NCI-H748 (cell line): ENCODE results near the gene ESPNL.
"Not testable (repeated sequence)": the region's sequence is repeated elsewhere in the genome, so short reads cannot be mapped to it uniquely, and the experiment has no call there.

Source experiments
- DNase-seq: peaks from one replicate; lab custom pipeline; 2025; ENCODE audit not compliant: unreplicated experiment; lab: John Stamatoyannopoulos, UW

ESPNL gene, protein sequence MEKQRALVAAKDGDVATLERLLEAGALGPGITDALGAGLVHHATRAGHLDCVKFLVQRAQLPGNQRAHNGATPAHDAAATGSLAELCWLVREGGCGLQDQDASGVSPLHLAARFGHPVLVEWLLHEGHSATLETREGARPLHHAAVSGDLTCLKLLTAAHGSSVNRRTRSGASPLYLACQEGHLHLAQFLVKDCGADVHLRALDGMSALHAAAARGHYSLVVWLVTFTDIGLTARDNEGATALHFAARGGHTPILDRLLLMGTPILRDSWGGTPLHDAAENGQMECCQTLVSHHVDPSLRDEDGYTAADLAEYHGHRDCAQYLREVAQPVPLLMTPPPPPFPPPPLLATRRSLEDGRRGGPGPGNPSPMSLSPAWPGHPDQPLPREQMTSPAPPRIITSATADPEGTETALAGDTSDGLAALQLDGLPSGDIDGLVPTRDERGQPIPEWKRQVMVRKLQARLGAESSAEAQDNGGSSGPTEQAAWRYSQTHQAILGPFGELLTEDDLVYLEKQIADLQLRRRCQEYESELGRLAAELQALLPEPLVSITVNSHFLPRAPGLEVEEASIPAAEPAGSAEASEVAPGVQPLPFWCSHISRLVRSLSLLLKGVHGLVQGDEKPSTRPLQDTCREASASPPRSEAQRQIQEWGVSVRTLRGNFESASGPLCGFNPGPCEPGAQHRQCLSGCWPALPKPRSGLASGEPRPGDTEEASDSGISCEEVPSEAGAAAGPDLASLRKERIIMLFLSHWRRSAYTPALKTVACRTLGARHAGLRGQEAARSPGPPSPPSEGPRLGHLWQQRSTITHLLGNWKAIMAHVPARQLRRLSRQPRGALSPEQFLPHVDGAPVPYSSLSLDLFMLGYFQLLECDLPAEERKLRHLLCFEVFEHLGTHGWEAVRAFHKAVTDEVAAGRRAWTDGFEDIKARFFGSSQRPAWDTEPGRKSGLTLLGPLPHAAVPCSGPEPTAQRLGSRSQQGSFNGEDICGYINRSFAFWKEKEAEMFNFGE

DNA sequence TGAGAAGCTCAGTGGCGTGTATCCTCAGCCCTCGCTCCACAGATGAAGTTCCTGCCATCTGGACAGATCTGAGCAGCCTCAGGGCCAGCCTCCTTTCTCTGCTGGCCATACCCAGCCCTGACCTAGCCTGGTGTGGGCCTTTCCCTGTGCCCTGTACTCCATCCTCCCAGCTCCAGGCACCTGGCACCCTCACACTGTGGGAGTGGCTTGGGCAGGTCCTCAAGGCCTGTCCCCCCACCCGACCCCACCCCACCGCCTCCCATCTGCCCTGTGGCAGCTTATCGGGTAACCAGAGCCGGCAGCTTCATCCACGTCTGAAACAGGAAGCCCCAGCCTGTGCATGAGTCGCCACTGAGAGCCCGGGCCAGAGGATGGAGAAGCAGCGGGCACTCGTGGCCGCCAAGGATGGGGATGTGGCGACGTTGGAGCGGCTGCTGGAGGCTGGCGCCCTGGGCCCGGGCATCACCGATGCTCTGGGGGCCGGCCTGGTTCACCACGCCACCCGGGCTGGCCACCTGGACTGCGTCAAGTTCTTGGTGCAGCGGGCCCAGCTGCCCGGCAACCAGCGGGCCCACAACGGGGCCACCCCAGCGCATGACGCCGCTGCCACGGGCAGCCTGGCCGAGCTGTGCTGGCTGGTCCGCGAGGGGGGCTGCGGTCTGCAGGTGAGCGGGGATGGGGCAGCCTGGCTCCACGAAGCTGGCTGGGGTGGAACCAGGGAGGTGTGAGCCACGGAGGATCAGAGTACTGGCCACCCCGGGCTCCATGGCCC is at the start of gene ESPNL:
Gene ESPNL, plus strand, starts transcription at position 292 of the 772 bp plus-strand sequence. Its CDS starts 80 bp downstream, at position 372.
- DNase-seq = no peak

DNA sequence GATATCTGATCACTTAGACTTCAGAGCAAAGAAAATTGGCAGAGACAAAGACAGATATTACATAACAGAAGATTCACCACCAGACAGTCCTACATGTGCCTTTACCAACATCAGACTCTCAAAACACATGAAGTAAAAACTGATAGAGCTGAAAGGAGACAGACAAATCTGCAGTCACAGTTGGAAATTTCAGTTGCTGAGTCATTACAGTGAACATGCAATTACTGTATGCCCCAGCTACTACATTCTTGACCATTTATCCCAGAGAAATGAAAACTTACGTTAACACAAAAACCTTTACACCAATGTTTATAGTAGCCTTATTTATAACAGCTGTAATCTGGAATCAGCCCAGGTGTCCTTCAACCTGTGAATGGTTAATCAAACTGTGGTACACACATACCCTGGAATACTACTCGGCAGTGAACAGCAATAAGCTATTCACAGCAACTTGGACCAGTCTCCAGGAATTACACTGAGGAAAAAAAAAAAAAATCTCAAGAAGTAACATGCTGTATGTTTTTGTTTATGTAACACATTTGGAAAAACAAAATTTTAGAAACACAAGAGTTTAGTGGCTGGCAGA is 46.9 kb upstream of the ESPNL start:
- no peak for DNase-seq

DNA sequence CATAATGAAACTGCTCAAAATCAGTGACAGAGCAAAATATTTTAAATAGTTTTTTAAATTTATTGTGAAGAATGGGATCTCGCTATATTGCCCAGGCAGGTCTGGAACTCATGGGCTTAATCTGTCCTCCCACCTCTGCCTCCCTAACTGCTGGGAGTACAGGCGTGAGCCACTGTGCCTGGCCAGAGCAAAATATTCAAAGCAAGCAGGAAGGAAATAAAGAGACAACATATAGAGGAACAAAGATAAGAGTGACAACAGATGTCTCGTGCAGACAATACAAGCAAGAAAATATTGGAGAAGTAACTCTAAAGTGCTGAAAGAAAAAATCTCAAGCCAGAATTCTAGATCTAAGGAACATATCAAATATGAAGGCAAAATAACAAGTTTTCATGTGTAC is 44.3 kb upstream of the ESPNL start:
- DNase-seq = no peak

DNA sequence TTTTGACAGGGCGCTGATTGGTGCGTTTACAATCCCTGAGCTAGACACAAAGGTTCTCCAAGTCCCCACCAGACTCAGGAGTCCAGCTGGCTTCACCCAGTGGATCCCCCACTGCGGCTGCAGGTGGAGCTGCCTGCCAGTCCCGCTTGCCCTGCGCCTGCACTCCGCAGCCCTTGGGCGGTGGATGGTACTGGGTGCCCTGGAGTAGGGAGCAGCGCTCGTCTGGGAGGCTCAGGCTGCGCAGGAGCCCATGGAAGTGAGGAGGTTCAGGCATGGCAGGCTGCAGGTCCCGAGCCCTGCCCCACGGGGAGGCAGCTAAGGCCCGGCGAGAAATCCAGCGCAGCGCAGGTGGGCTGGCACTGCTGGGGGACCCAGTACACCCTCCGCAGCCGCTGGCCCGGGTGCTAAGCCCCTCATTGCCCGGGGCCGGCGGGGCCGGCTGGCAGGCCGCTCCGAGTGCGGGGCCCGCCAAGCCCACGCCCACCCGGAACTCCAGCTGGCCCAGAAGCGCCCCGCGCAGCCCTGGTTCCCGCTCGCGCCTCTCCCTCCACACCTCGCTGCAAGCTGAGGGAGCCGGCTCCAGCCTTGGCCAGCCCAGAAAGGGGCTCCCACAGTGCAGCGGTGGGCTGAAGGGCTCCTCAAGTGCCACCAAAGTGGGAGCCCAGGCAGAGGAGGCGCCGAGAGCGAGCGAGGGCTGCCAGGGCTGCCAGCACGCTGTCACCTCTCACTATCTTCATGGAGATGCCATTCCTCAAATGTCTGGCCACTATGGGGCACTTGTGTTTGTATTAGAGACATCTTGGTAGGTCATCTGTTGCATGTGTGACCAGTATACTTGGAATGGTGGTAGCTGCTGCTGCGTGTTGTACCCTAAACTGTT is 42.2 kb upstream of the ESPNL start:
- DNase-seq = peak; percentile 34

DNA sequence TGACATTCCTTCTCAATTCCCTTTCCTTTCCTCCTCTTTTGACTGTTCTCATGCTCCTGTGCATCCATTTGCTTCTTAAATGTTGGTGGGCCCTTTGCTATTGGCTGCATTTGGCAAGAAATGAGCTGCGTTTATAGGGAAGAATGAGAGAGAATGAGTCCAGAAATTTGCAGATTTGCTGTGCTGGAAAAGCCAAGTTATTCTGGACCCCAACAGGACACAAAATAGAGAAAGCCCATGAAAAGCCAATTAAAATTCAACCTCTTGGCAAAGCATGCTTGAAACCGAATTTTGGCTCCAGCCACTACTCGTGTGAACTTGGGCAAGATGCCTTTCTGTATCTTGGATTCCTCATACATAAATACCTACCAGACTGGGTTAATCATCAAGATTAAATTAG is 40.6 kb upstream of the ESPNL start:
- DNase-seq = no peak

DNA sequence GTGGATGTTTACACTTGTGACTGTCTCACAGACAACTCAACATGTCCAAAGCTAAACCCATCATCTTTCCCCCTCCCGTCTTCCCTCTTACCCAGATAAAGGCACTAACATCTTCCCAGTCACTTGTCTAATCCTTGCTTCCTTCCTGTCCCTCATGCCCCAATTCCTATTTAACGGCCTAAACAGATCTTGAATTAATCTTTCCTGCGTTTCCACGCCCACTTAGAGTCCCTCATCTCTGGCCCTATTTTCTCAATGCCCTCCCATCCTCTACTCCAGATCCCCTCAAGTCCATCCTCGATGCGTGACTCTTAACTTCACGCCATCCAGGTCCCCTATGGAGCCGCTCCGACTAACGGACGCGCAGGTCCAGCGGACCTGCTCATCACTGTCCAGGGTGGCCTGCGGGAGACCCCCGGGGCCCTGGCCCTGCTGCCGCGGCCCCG is 40.0 kb upstream of the ESPNL start:
- DNase-seq = peak; percentile 59

DNA sequence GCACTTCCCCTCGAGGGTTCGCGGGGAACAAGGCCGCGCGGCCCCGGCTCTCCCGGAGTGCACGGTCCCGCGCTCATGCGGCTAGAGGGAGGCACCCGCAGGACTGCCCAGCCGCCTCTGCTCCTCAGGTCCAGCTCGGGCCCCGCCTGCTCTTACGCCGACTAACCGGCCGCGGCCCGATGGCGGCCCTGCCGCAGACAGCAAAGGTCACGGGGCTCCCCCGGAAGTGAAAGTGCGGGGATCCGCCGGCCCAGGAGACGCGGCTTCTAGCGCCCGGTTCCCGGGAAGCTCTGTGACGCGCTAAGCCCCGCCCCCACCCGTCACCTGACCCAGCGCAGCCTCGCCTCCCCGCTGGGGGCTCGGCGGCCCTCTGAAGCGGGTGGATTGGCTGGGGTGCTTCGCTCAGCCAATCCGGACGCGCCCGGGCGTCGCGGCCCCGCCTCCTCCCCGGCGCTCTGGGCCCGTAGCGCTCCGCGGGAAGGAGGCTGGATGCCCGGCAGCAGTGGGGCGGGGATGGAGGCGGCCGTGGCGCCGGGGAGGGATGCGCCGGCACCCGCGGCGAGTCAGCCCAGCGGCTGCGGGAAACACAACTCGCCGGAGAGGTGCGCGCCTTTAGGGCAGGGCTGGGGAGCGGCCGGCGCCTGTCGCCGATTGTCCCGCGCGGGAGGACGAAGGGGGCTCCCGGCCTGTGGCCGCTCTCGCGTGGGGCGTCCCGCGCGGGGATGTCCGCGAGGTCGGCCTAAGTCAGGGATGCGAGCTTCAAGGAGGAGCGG is 39.4 kb upstream of the ESPNL start, which contains the start of gene SCLY:
Gene SCLY, plus strand, starts transcription at position 460 of the 773 bp plus-strand sequence. Its CDS starts 54 bp downstream, at position 514.
- peak; percentile 98 for DNase-seq

DNA sequence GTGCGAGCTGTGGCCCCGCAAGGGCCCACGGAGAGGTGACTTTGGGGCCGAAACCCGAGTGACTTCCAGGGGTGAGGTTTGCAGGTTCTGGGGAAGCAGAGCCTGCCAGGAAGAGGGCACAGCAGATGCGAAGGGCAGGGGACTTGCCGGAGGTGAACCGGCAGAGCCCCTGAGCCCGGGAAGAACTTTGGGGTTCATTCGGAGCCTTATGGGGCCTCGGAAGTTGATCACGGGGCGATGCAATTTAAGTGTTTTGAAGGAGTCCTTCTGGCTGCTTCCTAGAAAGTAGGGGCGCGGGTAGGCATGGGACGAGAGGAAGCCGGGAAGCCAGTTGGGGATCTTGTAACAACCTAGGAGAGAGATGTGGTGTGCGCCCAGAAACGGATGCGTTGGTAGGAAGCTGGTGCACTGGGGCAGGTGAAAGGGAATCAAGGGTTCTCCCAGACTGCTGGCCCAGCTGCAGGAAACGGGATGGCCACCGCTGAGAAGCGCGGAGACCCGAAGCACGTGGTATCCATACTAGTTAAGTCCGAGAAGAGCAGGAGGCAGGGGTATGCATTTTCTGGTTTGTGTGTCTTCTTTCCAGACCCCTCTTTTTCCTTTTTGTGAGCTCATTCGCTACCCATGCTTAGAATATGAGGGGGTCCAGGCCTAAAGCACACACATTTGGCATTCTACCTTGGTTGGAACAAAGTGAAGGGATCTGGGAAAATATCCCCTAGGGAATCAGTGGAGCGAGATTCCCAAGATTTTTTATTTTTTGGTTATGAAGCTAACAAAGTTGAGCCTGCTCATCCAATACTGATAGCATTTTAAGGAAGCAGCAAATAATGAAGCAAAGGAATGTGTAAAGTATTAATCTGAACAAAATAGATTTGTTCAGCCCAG is 38.6 kb upstream of the ESPNL start:
- peak; percentile 68 for DNase-seq

DNA sequence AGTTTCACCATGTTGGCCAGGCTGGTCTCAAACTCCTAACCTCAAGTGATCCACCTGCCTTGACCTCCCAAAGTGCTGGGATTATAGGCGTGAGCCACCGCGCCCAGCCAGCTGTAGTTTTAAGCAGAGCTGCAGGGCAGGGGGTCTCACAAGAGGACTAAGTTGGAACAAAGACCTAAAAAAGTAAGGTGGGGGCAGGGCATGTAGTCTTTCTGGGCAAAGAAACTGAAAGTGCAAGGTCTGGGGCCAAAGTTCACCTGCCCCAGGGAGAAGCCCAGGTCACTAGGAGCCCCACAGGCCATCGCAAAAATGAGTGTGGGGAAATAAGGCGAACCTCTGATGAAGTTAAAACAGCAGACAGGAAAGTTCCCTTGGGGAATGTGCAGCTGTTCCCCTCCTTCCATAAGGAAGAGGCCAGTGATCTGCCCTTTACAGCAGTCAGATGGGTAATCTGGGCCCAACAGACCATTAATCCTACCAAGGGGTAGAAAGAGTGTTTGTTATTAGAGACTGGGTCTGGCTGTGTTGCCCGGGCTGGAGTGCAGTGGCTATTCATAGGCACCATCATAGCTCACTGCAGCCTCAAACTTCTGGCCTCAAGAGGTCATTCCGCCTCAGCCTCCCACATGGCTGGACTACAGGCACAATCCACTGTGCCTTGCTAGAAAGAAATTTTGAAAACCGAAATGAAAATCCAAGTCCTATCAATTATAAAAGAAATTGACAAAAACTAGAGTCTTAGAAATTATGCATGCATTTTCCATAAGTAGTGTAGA is 36.5 kb upstream of the ESPNL start:
- no peak for DNase-seq

DNA sequence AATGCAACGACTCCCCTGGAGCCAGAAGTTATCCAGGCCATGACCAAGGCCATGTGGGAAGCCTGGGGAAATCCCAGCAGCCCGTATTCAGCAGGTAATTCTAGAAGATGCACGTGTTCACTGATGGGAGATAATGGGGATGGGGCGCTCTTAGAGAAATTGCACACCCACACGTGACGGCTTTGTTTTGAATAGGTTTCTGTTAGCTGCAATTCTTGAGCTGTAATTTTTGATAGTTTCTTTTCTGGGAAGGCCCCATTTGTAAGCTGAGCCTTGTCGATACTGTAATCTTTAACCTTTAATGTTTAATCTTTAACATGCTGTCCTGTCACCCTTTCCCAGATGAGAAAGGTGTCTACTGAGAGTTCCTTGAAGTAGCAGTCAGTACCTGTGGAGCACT is 35.8 kb upstream of the ESPNL start:
- DNase-seq = no peak

DNA sequence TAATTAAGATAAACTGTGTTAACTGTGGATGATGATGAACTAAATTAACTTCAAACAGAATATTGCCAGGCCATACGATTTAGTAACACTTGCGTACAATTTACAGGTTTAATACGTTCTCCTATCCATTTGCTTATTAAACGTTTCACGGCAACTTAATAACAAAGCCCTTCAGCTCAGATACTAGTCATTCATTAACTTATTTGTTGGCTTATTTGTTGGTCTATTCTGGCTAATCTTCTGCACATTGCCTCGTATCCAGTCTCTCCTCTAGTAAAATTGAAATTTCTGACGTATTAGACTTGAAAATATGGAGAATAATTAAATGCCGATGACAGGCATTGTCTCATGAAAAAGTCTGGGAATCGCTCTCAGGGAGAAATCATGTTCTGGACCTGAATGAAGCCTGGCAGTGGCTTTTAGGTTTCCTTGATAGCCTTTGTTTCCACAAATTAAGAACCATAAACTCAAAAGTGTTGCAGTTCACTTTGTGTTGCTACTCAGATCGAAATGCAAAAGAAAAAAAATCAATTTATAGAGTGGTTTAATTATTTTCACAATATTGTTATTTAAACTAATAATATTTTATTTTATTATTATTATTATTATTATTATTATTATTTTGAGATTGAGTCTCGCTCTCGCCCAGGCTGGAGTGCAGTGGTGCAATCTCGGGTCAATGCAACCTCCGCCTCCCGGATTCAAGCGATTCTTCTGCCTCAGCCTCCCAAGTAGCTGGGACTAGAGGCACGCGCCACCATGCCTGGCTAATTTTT is 34.9 kb upstream of the ESPNL start:
- no peak for DNase-seq

DNA sequence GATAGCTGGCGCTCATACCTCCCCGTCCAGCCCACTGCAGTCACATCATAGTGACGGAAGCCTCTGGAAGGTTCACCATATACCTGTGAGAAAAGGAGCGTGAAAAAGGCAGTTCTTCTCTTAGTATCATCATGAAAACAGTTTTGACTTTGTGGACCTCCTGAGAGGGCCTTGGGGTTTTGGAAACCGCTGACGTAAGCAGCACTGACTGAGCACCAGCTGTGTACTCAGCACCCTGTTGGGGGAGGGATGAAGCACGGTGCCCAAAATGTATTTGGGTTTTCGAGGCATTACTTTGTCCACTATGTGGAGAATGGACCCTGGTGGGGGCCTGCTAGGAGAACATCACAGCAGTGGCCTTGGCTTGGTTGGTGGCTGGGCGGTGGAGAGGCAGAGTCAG is 33.9 kb upstream of the ESPNL start:
- DNase-seq = no peak

DNA sequence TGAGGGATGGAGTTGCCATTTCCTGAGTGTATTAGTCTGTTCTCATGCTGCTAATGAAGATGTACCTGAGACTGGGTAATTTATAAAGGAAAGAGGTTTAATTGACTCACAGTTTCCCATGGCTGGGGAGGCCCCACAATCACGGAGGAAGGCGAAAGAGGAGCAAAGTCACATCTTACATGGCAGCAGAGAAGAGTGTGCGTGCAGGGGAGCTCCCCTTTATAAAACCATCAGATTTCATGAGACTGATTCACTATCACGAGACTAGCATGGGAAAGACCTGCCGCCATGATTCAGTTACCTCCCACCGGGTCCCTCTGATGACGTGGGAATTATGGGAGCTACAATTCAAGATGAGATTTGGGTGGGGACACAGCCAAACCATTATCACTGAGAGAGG is 33.4 kb upstream of the ESPNL start:
- DNase-seq = not testable (repeated sequence)

DNA sequence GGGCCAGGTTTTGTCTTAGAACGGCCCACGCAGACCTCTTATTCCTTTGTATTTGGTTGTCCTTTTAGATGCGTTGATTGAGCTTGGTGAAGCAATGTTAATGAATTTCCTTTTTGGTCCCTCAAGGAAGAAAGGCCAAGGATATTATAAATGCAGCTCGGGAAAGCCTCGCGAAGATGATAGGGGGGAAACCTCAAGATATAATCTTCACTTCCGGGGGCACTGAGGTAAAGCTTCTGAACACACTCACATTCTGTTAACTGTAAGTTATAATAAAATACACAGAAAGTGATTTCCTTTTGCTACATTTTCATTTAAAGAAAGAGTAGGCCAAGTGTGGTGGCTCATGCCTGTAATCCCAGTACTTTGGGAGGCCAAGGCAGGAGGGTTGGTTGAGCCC is 32.2 kb upstream of the ESPNL start:
- DNase-seq = no peak

DNA sequence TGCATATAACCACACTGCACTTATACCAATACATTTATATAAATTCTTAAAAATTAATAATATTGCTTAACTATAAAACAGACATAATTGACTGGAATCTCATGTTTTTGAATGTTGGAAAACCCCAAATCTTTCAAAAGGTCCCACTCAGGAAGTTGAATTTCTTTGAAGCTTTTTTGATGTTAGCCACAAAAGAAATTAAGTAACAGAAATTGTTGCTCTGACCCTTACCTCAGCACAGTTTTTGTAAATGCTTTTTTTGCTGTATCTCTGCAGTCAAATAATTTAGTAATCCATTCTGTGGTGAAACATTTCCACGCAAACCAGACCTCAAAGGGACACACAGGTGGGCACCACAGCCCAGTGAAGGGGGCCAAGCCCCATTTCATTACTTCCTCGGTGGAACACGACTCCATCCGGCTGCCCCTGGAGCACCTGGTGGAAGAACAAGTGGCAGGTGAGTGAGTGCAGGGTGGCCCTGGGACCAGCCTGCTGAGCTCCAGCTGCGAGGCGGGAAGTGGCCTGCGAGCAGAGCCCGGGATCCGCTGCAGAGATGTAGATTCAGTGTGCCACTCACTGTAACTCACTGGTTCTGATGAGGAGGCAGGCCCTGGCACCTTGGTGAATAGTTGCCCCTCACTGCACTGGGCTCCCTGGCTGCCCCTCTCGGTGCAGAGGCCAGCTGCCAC is 31.0 kb upstream of the ESPNL start:
- DNase-seq = no peak

DNA sequence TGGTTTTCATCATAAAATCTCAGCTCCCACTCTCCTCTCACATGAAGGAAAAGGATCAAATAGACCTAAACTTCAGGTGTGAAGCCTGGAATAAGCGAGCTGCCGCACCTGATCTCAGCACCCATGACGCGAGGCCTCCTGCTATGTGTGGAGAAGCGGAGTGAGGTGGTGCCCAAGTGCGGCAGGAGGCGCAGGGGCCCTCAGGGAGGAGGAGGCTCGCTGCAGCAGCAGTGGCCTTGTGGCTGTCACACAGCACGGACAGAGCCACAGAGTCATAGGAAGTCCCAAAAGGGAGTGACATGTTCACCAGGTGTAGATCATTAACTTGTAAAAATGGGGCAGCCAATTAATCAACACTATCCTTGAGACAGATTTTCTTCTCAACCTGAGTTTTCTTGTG is 30.3 kb upstream of the ESPNL start:
- DNase-seq = no peak
